ENCODE data around the gene POU3F1.

POU3F1 gene

GRCh38 chr1:38014724-38015424 lies 31.7 kb downstream of the POU3F1 start:
- Mint-ChIP-seq H3K9me3 (no peaks in the 10 kb centered on the region), H3K4me1 (peaks cover 72% of the 10 kb centered on the region), H3K36me3 (ENCODE audit: low read depth) (peaks cover 50% of the 10 kb centered on the region), H3K27ac (peak overlapping the region; percentile 60), H3K27me3 (no peaks in the 10 kb centered on the region), H3K4me3 (peak overlapping the region; percentile 98)
- DNase-seq: no peak
- no peak for ATAC-seq

GRCh38 chr1:38014171-38014570 lies 32.4 kb downstream of the POU3F1 start:
- Mint-ChIP-seq H3K4me1 (peaks cover 78% of the 10 kb centered on the region), H3K4me3 (peak overlapping the region; percentile 98), H3K27me3 (no peaks in the 10 kb centered on the region), H3K9me3 (no peaks in the 10 kb centered on the region), H3K36me3 (ENCODE audit: low read depth) (peaks cover 46% of the 10 kb centered on the region), H3K27ac (peak overlapping the region; percentile 98)
- no peak for ATAC-seq
- no peak for DNase-seq

- H3K27ac Mint-ChIP-seq: peak overlapping the region; percentile 98
- no peaks in the 10 kb centered on the region for H3K27me3 Mint-ChIP-seq
- peaks cover 37% of the 10 kb centered on the region for H3K36me3 Mint-ChIP-seq (ENCODE audit: low read depth)
- DNase-seq (no peak), ATAC-seq (no peak)
- no peaks in the 10 kb centered on the region for H3K9me3 Mint-ChIP-seq
- peak overlapping the region; percentile 98 for H3K4me3 Mint-ChIP-seq
- peaks cover 80% of the 10 kb centered on the region for H3K4me1 Mint-ChIP-seq
Measured at GRCh38 chr1:38013227-38013622, 33.4 kb downstream of the POU3F1 start.

DNA sequence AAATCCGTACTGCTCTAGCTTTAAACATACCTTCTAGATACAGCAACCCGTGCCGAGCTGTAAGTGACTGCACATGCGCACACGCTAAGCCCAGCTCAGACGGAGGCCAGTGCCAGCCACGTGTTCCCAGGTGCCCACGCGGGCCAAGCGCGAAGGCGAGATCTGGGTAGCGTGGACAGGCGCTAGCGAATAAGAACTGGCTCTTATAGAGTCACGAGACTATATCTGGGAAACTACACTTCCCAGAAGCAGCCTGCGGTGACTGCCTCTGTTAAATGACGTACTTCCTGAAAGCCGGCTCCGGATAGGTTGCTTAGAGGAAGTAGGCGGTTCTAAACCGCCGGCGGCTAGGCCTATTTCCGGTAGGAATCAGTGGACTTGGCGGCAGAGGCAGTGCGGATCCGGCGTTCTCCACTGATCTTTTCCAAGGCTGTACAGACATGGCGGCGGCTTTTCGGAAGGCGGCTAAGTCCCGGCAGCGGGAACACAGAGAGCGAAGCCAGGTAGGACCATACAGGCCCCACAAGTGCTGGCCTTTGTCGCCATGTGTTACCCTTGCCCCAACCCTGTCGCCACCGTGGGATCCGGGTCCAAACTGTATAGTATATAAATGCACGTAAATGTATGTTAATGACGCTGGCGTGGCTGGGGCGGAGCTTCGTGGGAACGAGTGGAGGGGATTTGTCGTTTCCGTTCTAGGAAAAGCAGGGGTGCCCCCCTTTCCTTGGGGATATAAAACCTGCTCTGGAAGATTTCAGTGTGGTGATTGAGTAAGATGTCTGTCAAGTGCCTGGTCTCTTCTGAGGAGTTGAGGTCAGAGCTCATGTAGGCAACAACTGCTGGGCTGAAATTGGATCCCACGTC lies 34.0 kb downstream of the POU3F1 start, which contains the start of gene UTP11:
TSS of gene UTP11 (plus strand) at position 372 of the 864 bp plus-strand sequence. CDS start at position 441, 69 bp downstream.
- Mint-ChIP-seq H3K27ac (peak within 1 kb of the TSS; percentile 98), H3K4me3 (peak within 1 kb of the TSS; percentile 98)

GRCh38 chr1:38009841-38010180 lies 36.8 kb downstream of the POU3F1 start:
- ATAC-seq (no peak), DNase-seq (no peak)
- Mint-ChIP-seq H3K27me3 (no peaks in the 10 kb centered on the region), H3K27ac (peak overlapping the region; percentile 100), H3K36me3 (ENCODE audit: low read depth) (peaks cover 17% of the 10 kb centered on the region), H3K4me3 (peak overlapping the region; percentile 72), H3K9me3 (no peaks in the 10 kb centered on the region), H3K4me1 (peaks cover 73% of the 10 kb centered on the region)

More for the DNA sequence above, 34.0 kb downstream of the POU3F1 start, which contains the start of gene UTP11:
- no peaks in the 10 kb centered on the region for H3K9me3 Mint-ChIP-seq
- H3K36me3 Mint-ChIP-seq (ENCODE audit: low read depth): peaks cover 33% of the 10 kb centered on the region
- H3K27me3 Mint-ChIP-seq: no peaks in the 10 kb centered on the region
- peaks cover 84% of the 10 kb centered on the region for H3K4me1 Mint-ChIP-seq
- DNase-seq (peak; percentile 84), ATAC-seq (peak; percentile 84)

DNA sequence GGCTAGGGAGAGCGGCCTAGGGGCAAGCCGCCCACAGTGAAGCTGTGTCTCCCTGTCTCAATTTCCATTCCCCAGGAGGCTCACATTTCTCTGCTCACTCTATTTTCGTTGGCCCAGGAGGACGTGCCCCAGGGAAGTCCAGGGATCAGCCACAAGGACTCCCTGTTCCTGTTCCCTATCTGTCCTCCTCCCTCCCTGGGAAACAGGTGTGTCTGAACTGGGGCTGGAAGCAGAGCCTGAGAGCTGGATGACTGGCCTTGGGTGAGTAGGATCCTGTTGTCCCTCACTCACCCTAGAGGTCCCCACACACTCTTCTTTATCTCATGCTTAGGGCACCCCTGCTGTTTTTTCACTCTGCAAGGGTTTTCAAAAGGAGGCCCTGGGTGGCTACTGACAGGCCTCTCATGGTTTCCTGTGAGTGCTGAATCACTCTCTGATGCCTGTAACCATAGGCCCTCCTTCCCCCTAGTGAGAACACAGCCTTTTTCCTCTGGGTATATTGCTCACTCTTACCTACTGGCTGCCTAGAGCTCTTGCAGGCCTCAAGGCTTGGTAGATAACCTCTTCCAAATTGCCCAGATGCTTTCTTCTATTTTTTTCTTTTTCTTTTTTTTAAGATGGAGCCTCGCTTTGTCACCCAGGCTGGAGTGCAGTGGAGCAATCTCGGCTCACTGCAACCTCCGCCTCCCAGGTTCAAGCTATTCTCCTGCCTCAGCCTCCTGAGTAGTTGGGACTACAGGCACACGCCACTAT lies 37.3 kb downstream of the POU3F1 start:
- H3K4me3 Mint-ChIP-seq: peak overlapping the region; percentile 72
- H3K27ac Mint-ChIP-seq: peak overlapping the region; percentile 100
- H3K4me1 Mint-ChIP-seq: peaks cover 72% of the 10 kb centered on the region
- DNase-seq (peak; percentile 58), ATAC-seq (peak; percentile 83)
- H3K36me3 Mint-ChIP-seq (ENCODE audit: low read depth): peaks cover 16% of the 10 kb centered on the region
- H3K27me3 Mint-ChIP-seq: no peaks in the 10 kb centered on the region
- no peaks in the 10 kb centered on the region for H3K9me3 Mint-ChIP-seq

- Mint-ChIP-seq H3K9me3 (no peaks in the 10 kb centered on the region), H3K27ac (no peak overlapping the region), H3K4me1 (peaks cover 67% of the 10 kb centered on the region), H3K4me3 (peak overlapping the region; percentile 55), H3K27me3 (no peaks in the 10 kb centered on the region), H3K36me3 (ENCODE audit: low read depth) (peaks cover 14% of the 10 kb centered on the region)
- ATAC-seq: no peak
- no peak for DNase-seq
Measured at GRCh38 chr1:38006008-38006828, 40.4 kb downstream of the POU3F1 start.

- H3K36me3 Mint-ChIP-seq (ENCODE audit: low read depth): peaks cover 14% of the 10 kb centered on the region
- peaks cover 67% of the 10 kb centered on the region for H3K4me1 Mint-ChIP-seq
- DNase-seq: peak; percentile 60
- H3K27ac Mint-ChIP-seq: peak within 1 kb of the TSS; percentile 88
- peak; percentile 3 for ATAC-seq
- H3K27me3 Mint-ChIP-seq: no peaks in the 10 kb centered on the region
- H3K9me3 Mint-ChIP-seq: no peaks in the 10 kb centered on the region
- peak within 1 kb of the TSS; percentile 90 for H3K4me3 Mint-ChIP-seq
Measured at GRCh38 chr1:38005195-38006007, 41.2 kb downstream of the POU3F1 start, which contains the start of gene FHL3. FHL3 (minus strand) TSS chr1:38005514; CDS start chr1:37999412, 6,102 bp downstream.

GRCh38 chr1:38004284-38005108 lies 42.1 kb downstream of the POU3F1 start:
- Mint-ChIP-seq H3K27ac (peak overlapping the region; percentile 88), H3K4me1 (peaks cover 67% of the 10 kb centered on the region), H3K9me3 (no peaks in the 10 kb centered on the region), H3K4me3 (peak overlapping the region; percentile 90), H3K36me3 (ENCODE audit: low read depth) (peaks cover 14% of the 10 kb centered on the region), H3K27me3 (no peaks in the 10 kb centered on the region)
- DNase-seq: peak; percentile 30
- peak; percentile 42 for ATAC-seq

DNA sequence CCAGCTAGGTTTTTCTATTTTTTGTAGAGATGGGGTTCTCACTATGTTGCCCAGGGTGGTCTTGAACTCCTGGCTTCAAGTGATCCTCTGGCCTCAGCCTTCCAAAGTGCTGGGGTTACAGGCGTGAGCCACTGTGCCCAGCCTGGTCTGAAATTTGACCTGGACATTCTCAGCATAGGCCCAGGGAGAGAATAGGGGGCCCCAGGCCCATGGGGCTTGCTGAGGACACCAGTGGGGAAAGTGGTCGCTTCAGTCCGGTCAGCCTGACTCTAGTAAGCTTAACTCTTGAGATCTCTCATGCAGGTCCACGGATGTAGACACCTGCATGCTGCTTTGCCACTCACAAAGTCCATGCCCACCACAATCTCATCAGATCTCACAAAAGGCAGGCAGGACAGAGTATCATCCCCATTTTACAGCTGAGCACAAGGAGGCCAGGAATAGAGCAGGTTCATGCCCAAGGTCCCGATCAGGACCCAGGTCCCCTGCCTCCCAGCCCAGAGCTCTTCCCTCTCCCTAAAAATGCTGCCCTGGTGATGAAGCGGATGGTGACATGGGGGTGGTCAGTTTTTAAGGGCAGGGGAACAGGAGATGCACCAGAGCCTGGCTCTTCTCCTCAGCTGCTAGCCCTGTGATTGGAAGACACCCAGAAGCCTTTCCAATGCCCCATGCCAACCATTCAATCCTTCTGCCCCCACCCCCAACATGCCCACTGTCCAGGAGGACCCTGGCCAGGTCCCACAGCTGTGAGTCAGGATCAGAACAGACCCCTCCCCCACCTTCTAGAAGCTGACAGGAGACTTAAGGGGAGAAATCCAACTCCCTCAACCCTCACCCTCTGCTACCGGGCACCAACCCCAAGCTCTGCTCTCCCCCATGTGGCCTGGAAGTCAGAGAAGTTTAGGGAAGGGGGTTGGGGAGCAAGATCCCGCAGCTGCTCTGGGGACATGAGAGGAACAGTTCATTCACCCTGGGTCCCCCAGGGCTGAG lies 43.0 kb downstream of the POU3F1 start:
- H3K27ac Mint-ChIP-seq: peak overlapping the region; percentile 88
- peaks cover 22% of the 10 kb centered on the region for H3K36me3 Mint-ChIP-seq (ENCODE audit: low read depth)
- peak overlapping the region; percentile 90 for H3K4me3 Mint-ChIP-seq
- peaks cover 67% of the 10 kb centered on the region for H3K4me1 Mint-ChIP-seq
- H3K27me3 Mint-ChIP-seq: no peaks in the 10 kb centered on the region
- no peak for DNase-seq
- H3K9me3 Mint-ChIP-seq: no peaks in the 10 kb centered on the region
- ATAC-seq: no peak

DNA sequence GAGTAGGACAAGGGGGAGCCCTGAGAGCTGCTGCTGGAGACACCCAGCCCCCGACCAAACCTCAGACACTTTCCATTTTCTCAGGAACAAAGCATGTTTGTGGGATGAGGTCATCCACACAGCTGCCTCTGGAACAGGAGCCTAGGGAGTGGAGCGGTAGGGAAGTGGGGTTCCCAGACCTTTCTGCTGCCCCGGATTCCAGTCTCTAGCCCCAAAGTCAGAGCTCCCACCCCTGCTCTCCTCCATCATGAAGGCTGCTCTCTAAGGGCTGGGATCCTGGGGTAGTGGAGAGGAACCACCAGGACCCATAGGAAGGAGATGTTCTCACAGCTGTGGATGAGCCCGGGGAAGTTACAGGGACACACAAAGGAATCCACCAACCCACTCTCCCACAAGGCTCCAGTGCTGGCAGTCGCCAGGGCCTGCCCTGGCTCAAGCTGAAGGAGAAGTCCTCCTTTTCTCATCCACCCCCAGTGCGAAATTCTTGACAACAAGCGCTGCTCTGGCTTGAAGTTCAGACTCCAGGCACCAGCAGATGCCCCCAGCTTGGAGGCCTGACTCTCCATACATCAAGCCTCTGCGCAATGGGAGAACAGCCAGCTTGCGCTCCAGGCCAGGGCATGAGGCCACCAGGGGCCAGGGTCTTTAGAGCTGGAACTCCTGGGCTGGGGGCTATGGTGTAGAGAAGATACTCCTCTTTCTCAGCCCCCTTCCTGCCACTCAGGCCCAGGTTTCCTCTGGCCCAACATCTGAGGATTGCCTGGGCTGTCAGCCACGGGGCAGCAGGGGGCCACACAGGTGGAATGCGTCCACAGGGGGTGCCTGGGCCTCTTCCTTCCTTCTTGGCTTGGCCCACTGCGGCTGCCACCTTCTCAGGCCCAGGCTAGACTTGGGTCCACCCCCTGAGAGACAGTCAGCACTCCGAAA lies 45.8 kb downstream of the POU3F1 start:
- H3K9me3 Mint-ChIP-seq: no peaks in the 10 kb centered on the region
- DNase-seq: no peak
- H3K4me1 Mint-ChIP-seq: peaks cover 68% of the 10 kb centered on the region
- ATAC-seq: no peak
- H3K4me3 Mint-ChIP-seq: peak overlapping the region; percentile 64
- H3K27me3 Mint-ChIP-seq: no peaks in the 10 kb centered on the region
- peaks cover 34% of the 10 kb centered on the region for H3K36me3 Mint-ChIP-seq (ENCODE audit: low read depth)
- H3K27ac Mint-ChIP-seq: peak overlapping the region; percentile 92
